ENCODE data around the gene COL15A1. TPM values are rescaled to one million over a fixed set of nuclear protein-coding genes. Genes with fewer than 3 reads are reported as not detected.

The COL15A1 gene
- total RNA-seq, 2 experiments from 2014 or later, result not detected

DNA sequence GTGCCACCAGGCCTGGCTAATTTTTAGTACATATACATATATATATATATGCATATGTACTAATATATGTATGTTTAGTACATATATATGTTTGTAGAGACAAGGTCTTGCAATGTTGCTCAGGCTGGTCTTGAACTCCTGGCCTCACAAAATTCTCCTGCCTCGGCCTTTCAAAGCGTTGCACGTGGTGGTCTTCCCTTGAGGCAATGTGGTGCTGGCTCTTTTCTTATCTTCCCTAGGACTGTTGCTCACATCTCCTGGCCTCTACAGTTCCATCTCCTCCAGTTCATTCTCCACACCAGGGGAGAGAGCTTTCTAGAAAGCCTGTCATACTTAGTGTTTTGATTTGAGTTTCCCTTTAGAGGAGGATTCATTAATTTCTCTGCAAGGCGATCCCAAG, 132.3 kb downstream of the COL15A1 start:
- H3K4me3 Mint-ChIP-seq, result no peak overlapping the region
- H3K27ac Mint-ChIP-seq, result no peak overlapping the region
- no peak for ATAC-seq
- H3K4me1 Mint-ChIP-seq, result peaks cover 24% of the 10 kb centered on the region
- H3K36me3 Mint-ChIP-seq (ENCODE audit: low read depth), result no peaks in the 10 kb centered on the region
- intact Hi-C loops (cut with DNase I, micrococcal nuclease), result loop anchor here in 1 of 2 experiments (2.0 kb wide), 1 partner anchor 17 kb away; no protein-coding TSS in a partner anchor
- ChIA-PET CTCF (no interaction called here), POLR2A (no interaction called here)
- no peaks in the 10 kb centered on the region for H3K9me3 Mint-ChIP-seq (ENCODE audit: low read depth)
- H3K27me3 Mint-ChIP-seq, result no peaks in the 10 kb centered on the region
- no peak for DNase-seq

GRCh38 chr9:99076483-99077171, 132.9 kb downstream of the COL15A1 start:
- H3K4me3 Mint-ChIP-seq, result no peak overlapping the region
- no peaks in the 10 kb centered on the region for H3K27me3 Mint-ChIP-seq
- CTCF ChIA-PET, result interaction anchor here (0.5 to 0.6 kb wide), 3 partner anchors 16 to 131 kb away, joined by 3 to 5 read pairs (median 4); no protein-coding TSS in a partner anchor
- H3K27ac Mint-ChIP-seq, result peak overlapping the region; percentile 73
- intact Hi-C loops (cut with DNase I, micrococcal nuclease), result loop anchor here in 1 of 2 experiments (2.0 kb wide), 1 partner anchor 18 kb away; no protein-coding TSS in a partner anchor
- H3K36me3 Mint-ChIP-seq (ENCODE audit: low read depth), result no peaks in the 10 kb centered on the region
- DNase-seq (peak; percentile 39), ATAC-seq (peak; percentile 52)
- no peaks in the 10 kb centered on the region for H3K9me3 Mint-ChIP-seq (ENCODE audit: low read depth)
- POLR2A ChIA-PET, result no interaction called here
- H3K4me1 Mint-ChIP-seq, result peaks cover 20% of the 10 kb centered on the region

DNA sequence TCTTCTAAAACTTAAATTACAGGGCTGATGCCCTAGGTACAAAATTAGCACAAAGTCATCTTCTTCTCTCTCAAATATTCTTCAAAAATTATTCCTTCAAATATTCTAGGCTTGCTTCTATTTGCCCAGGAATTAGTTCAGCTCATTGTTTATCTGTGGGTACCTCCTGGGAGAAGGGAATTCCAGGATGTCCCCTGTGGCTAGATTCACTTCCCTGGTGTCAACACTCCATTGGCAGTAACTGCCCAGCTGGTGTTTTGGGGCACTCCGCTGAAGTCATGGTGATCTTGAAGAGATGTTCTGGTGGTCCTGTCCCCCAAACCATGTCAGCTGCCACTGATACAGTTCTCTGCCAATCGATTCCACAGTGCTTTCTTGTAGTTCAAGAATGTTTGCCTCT, 135.0 kb downstream of the COL15A1 start:
- intact Hi-C loops (cut with DNase I, micrococcal nuclease), result no loop called here
- no peaks in the 10 kb centered on the region for H3K27me3 Mint-ChIP-seq
- DNase-seq (no peak), ATAC-seq (no peak)
- ChIA-PET POLR2A (no interaction called here), CTCF (interaction anchor here (0.7 to 1.0 kb wide), 2 partner anchors 13 to 62 kb away, joined by 3 read pairs; no protein-coding TSS in a partner anchor)
- H3K27ac Mint-ChIP-seq, result no peak overlapping the region
- H3K9me3 Mint-ChIP-seq (ENCODE audit: low read depth), result no peaks in the 10 kb centered on the region
- H3K4me3 Mint-ChIP-seq, result no peak overlapping the region
- H3K36me3 Mint-ChIP-seq (ENCODE audit: low read depth), result no peaks in the 10 kb centered on the region
- H3K4me1 Mint-ChIP-seq, result peaks cover 20% of the 10 kb centered on the region

DNA sequence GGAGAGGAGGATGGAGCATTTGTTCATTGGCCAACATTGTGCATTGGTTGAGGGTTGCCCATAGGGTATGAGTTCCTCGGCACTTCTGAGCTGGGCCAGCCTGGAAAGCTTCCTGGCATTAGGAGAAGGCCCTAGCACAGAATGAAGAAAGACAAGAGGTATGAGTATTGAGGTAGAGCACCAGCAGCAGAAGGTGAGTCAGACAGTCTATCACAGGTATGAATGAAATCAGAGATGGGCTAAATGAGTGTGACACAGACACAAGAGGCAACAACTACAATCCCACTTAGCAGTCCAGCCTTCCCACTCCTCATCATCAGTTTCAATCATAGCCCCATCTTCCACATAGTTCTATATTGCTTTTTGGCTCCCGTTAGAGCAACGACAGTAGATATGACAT, 135.8 kb downstream of the COL15A1 start:
- ATAC-seq, result peak; percentile 67
- CTCF ChIA-PET, result no interaction called here
- no peak overlapping the region for H3K4me3 Mint-ChIP-seq
- no peaks in the 10 kb centered on the region for H3K9me3 Mint-ChIP-seq (ENCODE audit: low read depth)
- H3K27ac Mint-ChIP-seq, result no peak overlapping the region
- POLR2A ChIA-PET, result interaction anchor here (0.6 kb wide), 1 partner anchor 65 kb away, joined by 3 read pairs; no protein-coding TSS in a partner anchor
- H3K27me3 Mint-ChIP-seq, result no peaks in the 10 kb centered on the region
- peaks cover 20% of the 10 kb centered on the region for H3K4me1 Mint-ChIP-seq
- no peaks in the 10 kb centered on the region for H3K36me3 Mint-ChIP-seq (ENCODE audit: low read depth)
- intact Hi-C loops (cut with DNase I, micrococcal nuclease), result no loop called here
- no peak for DNase-seq

GRCh38 chr9:99083051-99083450, 139.3 kb downstream of the COL15A1 start:
- H3K36me3 Mint-ChIP-seq (ENCODE audit: low read depth), result no peaks in the 10 kb centered on the region
- ATAC-seq (no peak), DNase-seq (no peak)
- no peak overlapping the region for H3K4me3 Mint-ChIP-seq
- peaks cover 4% of the 10 kb centered on the region for H3K4me1 Mint-ChIP-seq
- CTCF ChIA-PET, result interaction anchor here (0.9 to 1.2 kb wide), 4 partner anchors 28 to 57 kb away, joined by 3 to 5 read pairs (median 3); no protein-coding TSS in a partner anchor
- intact Hi-C loops (cut with DNase I, micrococcal nuclease), result no loop called here
- POLR2A ChIA-PET, result no interaction called here
- no peak overlapping the region for H3K27ac Mint-ChIP-seq
- no peaks in the 10 kb centered on the region for H3K27me3 Mint-ChIP-seq
- no peaks in the 10 kb centered on the region for H3K9me3 Mint-ChIP-seq (ENCODE audit: low read depth)

- no peak for DNase-seq
- Mint-ChIP-seq H3K27me3 (no peaks in the 10 kb centered on the region), H3K4me3 (no peak overlapping the region), H3K9me3 (ENCODE audit: low read depth) (no peaks in the 10 kb centered on the region), H3K4me1 (peaks cover 2% of the 10 kb centered on the region), H3K36me3 (ENCODE audit: low read depth) (no peaks in the 10 kb centered on the region), H3K27ac (no peak overlapping the region)
- ATAC-seq, result no peak
- POLR2A ChIA-PET, result no interaction called here
- CTCF ChIA-PET, result interaction anchor here (1.2 kb wide), 1 partner anchor 28 kb away, joined by 4 read pairs; no protein-coding TSS in a partner anchor
- intact Hi-C loops (cut with DNase I, micrococcal nuclease), result no loop called here
These were observed 142.5 kb downstream of the COL15A1 start for GRCh38 chr9:99085949-99086948.

DNA sequence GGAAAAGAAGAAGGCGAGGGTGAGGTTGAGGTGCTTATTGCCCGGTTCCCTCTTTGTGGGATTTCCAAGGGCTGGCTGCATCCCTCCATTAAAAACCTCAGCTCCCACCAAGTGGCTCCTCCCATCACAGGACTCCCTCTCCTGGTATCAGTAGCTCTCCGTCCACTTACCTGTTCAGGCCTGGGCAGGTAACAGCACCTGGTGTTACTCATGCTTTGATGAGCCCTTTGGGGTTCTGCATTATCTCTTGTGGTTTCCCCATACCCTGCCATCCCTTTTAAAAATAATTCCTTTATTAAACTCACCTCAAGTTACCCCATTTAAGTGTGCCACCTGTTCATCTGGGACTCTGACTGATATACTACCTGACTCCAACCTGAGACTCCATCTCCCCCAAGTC, 143.8 kb downstream of the COL15A1 start:
- intact Hi-C loops (cut with DNase I, micrococcal nuclease), result no loop called here
- no peak overlapping the region for H3K27ac Mint-ChIP-seq
- ChIA-PET POLR2A (no interaction called here), CTCF (no interaction called here)
- H3K4me1 Mint-ChIP-seq, result peaks cover 10% of the 10 kb centered on the region
- H3K4me3 Mint-ChIP-seq, result no peak overlapping the region
- DNase-seq (no peak), ATAC-seq (no peak)
- H3K36me3 Mint-ChIP-seq (ENCODE audit: low read depth), result no peaks in the 10 kb centered on the region
- no peaks in the 10 kb centered on the region for H3K27me3 Mint-ChIP-seq
- H3K9me3 Mint-ChIP-seq (ENCODE audit: low read depth), result no peaks in the 10 kb centered on the region

- no peaks in the 10 kb centered on the region for H3K36me3 Mint-ChIP-seq (ENCODE audit: low read depth)
- no peak overlapping the region for H3K27ac Mint-ChIP-seq
- intact Hi-C loops (cut with DNase I, micrococcal nuclease), result no loop called here
- ATAC-seq (no peak), DNase-seq (no peak)
- H3K9me3 Mint-ChIP-seq (ENCODE audit: low read depth), result no peaks in the 10 kb centered on the region
- ChIA-PET CTCF (no interaction called here), POLR2A (no interaction called here)
- H3K4me1 Mint-ChIP-seq, result peaks cover 24% of the 10 kb centered on the region
- H3K27me3 Mint-ChIP-seq, result no peaks in the 10 kb centered on the region
- no peak overlapping the region for H3K4me3 Mint-ChIP-seq
These were observed 146.8 kb downstream of the COL15A1 start for GRCh38 chr9:99090336-99091130.

DNA sequence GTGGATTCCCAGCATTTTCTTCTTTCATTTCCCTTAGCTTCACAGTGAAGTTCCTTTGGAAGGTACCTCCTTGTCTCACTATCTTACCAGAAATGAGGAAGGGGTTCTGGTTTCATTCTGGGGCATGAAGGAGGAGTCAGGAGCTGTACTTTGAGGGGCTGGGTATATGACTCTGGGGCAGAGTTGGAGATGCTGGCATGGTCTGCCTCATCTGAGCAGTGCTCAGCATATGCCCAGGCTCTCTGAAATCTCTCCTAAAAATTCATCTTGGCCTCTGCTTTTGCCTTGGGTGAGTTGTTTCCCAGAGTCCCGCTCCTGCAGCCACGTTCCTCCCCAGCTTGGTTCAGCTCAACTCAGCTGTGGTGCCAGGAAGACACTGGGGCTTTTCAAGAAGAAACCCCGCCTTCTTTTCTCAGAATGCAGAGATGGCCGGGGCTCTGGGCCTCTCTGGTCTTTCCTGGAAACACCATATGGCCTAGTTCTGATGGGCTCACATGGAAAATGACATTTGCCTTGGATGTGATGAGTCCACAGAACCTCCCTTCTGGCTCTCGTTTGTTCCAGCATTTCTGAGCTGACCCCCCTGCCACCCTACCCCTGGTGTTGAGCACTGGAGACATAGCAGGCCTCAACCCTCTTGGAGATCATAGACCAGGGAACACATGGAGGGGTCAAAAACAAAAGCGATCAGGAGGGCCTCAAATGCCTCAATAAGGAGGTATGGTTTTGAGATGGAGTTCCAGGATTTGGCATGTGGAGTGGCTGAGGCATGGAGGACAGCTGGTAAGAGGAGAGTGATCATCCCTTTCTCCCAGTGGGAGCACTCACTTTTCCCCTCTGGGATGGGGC, 149.2 kb downstream of the COL15A1 start:
- ATAC-seq (peak; percentile 85), DNase-seq (peak; percentile 60)
- ChIA-PET POLR2A (interaction anchor here (0.5 kb wide), 1 partner anchor 250 kb away, joined by 5 read pairs; no protein-coding TSS in a partner anchor), CTCF (interaction anchor here (0.6 to 1.4 kb wide), 7 partner anchors 11 to 80 kb away, joined by 3 to 6 read pairs (median 3); no protein-coding TSS in a partner anchor)
- Mint-ChIP-seq H3K9me3 (ENCODE audit: low read depth) (no peaks in the 10 kb centered on the region), H3K4me3 (peak overlapping the region; percentile 24), H3K27me3 (no peaks in the 10 kb centered on the region), H3K36me3 (ENCODE audit: low read depth) (no peaks in the 10 kb centered on the region), H3K4me1 (peaks cover 27% of the 10 kb centered on the region), H3K27ac (peak overlapping the region; percentile 76)
- intact Hi-C loops (cut with DNase I, micrococcal nuclease), result no loop called here

DNA sequence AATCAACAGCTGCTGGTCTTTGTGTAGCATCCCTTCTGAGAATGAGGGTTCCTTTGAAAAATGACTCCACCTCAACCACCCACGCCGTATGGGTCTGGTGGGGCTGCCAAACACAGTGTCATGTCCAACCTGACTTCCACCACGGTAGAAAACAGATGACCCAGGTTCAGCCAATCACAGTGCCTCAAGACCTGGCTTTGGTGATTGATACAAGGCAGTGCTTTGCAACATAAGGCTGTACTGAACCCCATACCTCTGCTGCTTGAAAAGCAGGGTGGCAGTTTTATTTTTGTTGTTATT, 149.7 kb downstream of the COL15A1 start:
- ATAC-seq (peak; percentile 82), DNase-seq (peak; percentile 51)
- H3K9me3 Mint-ChIP-seq (ENCODE audit: low read depth), result no peaks in the 10 kb centered on the region
- no peaks in the 10 kb centered on the region for H3K36me3 Mint-ChIP-seq (ENCODE audit: low read depth)
- no peaks in the 10 kb centered on the region for H3K27me3 Mint-ChIP-seq
- H3K4me1 Mint-ChIP-seq, result peaks cover 27% of the 10 kb centered on the region
- intact Hi-C loops (cut with DNase I, micrococcal nuclease), result no loop called here
- POLR2A ChIA-PET, result no interaction called here
- peak overlapping the region; percentile 76 for H3K27ac Mint-ChIP-seq
- CTCF ChIA-PET, result interaction anchor here (0.6 to 1.4 kb wide), 4 partner anchors 10 to 80 kb away, joined by 3 to 6 read pairs (median 3); no protein-coding TSS in a partner anchor
- no peak overlapping the region for H3K4me3 Mint-ChIP-seq

All from activated CD4-positive, alpha-beta T cell treated with anti-CD3 and anti-CD28 coated beads for 36 hours (primary cell).